ENCODE results near the gene PATZ1. TPM values are rescaled to one million over a fixed set of nuclear protein-coding genes. Genes with fewer than 3 reads are reported as not detected.

Gene PATZ1
- total and polyA plus RNA-seq, 2 of the 8 experiments (the other 6 are each of a cell fraction or from before 2014, with no cell fraction given) = 62.1 to 70.9 TPM

DNA sequence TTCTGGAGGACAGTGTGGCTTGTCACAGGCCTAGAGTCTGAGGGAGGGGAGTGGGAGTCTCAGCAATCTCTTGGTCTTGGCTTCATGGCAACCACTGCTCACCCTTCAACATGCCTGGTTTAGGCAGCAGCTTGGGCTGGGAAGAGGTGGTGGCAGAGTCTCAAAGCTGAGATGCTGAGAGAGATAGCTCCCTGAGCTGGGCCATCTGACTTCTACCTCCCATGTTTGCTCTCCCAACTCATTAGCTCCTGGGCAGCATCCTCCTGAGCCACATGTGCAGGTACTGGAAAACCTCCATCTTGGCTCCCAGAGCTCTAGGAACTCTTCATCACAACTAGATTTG, 66.8 kb downstream of the PATZ1 start (continued):
- TF ChIP-seq, protein P1, sequence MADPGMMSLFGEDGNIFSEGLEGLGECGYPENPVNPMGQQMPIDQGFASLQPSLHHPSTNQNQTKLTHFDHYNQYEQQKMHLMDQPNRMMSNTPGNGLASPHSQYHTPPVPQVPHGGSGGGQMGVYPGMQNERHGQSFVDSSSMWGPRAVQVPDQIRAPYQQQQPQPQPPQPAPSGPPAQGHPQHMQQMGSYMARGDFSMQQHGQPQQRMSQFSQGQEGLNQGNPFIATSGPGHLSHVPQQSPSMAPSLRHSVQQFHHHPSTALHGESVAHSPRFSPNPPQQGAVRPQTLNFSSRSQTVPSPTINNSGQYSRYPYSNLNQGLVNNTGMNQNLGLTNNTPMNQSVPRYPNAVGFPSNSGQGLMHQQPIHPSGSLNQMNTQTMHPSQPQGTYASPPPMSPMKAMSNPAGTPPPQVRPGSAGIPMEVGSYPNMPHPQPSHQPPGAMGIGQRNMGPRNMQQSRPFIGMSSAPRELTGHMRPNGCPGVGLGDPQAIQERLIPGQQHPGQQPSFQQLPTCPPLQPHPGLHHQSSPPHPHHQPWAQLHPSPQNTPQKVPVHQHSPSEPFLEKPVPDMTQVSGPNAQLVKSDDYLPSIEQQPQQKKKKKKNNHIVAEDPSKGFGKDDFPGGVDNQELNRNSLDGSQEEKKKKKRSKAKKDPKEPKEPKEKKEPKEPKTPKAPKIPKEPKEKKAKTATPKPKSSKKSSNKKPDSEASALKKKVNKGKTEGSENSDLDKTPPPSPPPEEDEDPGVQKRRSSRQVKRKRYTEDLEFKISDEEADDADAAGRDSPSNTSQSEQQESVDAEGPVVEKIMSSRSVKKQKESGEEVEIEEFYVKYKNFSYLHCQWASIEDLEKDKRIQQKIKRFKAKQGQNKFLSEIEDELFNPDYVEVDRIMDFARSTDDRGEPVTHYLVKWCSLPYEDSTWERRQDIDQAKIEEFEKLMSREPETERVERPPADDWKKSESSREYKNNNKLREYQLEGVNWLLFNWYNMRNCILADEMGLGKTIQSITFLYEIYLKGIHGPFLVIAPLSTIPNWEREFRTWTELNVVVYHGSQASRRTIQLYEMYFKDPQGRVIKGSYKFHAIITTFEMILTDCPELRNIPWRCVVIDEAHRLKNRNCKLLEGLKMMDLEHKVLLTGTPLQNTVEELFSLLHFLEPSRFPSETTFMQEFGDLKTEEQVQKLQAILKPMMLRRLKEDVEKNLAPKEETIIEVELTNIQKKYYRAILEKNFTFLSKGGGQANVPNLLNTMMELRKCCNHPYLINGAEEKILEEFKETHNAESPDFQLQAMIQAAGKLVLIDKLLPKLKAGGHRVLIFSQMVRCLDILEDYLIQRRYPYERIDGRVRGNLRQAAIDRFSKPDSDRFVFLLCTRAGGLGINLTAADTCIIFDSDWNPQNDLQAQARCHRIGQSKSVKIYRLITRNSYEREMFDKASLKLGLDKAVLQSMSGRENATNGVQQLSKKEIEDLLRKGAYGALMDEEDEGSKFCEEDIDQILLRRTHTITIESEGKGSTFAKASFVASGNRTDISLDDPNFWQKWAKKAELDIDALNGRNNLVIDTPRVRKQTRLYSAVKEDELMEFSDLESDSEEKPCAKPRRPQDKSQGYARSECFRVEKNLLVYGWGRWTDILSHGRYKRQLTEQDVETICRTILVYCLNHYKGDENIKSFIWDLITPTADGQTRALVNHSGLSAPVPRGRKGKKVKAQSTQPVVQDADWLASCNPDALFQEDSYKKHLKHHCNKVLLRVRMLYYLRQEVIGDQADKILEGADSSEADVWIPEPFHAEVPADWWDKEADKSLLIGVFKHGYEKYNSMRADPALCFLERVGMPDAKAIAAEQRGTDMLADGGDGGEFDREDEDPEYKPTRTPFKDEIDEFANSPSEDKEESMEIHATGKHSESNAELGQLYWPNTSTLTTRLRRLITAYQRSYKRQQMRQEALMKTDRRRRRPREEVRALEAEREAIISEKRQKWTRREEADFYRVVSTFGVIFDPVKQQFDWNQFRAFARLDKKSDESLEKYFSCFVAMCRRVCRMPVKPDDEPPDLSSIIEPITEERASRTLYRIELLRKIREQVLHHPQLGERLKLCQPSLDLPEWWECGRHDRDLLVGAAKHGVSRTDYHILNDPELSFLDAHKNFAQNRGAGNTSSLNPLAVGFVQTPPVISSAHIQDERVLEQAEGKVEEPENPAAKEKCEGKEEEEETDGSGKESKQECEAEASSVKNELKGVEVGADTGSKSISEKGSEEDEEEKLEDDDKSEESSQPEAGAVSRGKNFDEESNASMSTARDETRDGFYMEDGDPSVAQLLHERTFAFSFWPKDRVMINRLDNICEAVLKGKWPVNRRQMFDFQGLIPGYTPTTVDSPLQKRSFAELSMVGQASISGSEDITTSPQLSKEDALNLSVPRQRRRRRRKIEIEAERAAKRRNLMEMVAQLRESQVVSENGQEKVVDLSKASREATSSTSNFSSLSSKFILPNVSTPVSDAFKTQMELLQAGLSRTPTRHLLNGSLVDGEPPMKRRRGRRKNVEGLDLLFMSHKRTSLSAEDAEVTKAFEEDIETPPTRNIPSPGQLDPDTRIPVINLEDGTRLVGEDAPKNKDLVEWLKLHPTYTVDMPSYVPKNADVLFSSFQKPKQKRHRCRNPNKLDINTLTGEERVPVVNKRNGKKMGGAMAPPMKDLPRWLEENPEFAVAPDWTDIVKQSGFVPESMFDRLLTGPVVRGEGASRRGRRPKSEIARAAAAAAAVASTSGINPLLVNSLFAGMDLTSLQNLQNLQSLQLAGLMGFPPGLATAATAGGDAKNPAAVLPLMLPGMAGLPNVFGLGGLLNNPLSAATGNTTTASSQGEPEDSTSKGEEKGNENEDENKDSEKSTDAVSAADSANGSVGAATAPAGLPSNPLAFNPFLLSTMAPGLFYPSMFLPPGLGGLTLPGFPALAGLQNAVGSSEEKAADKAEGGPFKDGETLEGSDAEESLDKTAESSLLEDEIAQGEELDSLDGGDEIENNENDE (IDR thresholded peaks at IDR 0.05; ENCODE audit: insufficient replicate concordance, low read length) = no peak
- TF ChIP-seq HDAC6 (IDR thresholded peaks at IDR 0.05; ENCODE audit: low read depth, low read length) = no peak
- no peak for TF ChIP-seq EZH2 (IDR thresholded peaks at IDR 0.05; ENCODE audit: low read depth, low read length, severe bottlenecking)
- no peak for TF ChIP-seq FOSL1 (IDR thresholded peaks at IDR 0.05; ENCODE audit: insufficient read depth, low read depth, low read length)
- no peak for TF ChIP-seq SRF (IDR thresholded peaks at IDR 0.05; ENCODE audit: low read depth, low read length)
- TF ChIP-seq HDAC2 (IDR thresholded peaks at IDR 0.05; ENCODE audit: borderline replicate concordance in 1 of 2, low read depth in 2 of 2, low read length in 2 of 2) = no peak
- TF ChIP-seq CTBP2 (IDR thresholded peaks at IDR 0.05; ENCODE audit: borderline replicate concordance, insufficient read depth, insufficient read length, low read length) = no peak
- TF ChIP-seq GABPA (IDR thresholded peaks at IDR 0.05; ENCODE audit: borderline replicate concordance, insufficient read depth, low read length) = no peak
- TF ChIP-seq BACH1 (IDR thresholded peaks at IDR 0.05; ENCODE audit: low read length) = no peak
- TF ChIP-seq POLR2AphosphoS5 (IDR thresholded peaks at IDR 0.05; ENCODE audit: low read depth, low read length) = no peak
